NCI-H524 treated with DMSO at 0.1 percent for 48 hours (cell line): ENCODE measurements around the gene RAPSN.

Experiments
- DNase-seq: peaks from one replicate; lab custom pipeline; 2025; lab: John Stamatoyannopoulos, UW

The RAPSN gene

GRCh38 chr11:47408598-47409439 lies 40.1 kb downstream of the RAPSN start:
- no peak for DNase-seq

DNA sequence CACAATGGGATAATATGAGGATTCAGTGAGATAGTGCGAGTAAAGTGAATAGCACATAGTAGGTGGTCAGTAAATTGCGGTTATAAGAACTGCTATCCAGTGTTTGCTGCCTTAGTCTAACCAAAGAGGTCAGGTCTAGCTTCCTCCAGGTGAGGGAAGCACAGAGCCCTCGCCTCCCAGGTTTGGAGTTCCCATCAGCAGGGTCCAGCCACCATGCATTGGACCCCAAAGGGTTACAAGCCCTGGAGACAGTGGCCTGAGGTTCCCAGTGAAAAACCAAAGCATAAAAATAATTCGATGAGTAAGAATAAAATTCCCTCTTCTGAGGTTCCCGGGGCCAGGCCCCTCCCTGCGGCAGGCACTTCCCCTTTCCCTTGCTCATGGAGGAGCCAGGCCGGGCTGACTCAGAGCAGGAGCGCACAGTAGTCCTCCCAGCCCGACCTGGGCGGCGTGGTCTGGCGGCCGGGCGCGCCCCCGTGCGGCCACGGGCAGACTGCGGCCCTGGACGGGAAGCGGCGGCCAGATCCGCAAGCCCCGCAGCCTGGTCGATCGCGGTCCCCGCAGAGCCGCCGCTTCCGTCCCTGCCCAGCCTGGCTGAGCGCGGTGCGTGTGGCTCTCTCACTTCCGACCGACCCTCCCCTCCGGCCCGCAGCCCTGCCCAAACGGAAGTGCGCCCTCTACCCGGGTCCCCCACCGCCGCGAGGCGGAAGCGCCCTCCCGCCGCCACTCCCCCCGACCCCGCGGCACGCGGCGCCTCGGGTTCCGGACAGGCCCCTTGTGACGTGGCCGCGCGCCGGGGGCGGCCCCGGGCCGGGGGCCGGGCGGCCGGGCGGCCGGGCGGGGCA lies 41.0 kb downstream of the RAPSN start, which contains the start of gene SLC39A13:
SLC39A13 (plus strand) TSS at position 845 of the 845 bp plus-strand sequence. CDS start 1,505 bp downstream, outside the sequence.
- DNase-seq: peak; percentile 4

GRCh38 chr11:47406896-47407745 lies 41.8 kb downstream of the RAPSN start:
- no peak for DNase-seq

DNA sequence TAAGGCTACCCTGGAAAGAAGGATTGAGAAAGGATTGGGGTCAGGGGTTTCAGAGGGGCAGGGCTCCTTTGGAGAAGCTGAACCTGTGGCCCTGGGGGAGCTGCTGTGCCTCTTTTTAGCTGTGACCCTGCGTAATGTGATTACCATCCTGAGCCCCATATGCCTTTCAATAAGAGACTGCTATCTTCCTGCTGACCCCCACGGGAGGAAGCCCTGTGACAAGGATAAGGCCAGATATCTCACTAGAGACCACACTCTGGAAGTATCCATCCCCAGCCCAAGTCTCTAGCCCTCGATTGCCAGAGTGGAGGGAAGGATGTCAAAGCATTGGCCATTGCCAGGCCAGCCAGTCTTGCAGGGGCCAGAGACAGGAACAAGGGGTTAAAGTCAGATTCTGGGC lies 45.4 kb downstream of the RAPSN start:
- no peak for DNase-seq

GRCh38 chr11:47403135-47403534 lies 45.8 kb downstream of the RAPSN start:
- DNase-seq: no peak

DNA sequence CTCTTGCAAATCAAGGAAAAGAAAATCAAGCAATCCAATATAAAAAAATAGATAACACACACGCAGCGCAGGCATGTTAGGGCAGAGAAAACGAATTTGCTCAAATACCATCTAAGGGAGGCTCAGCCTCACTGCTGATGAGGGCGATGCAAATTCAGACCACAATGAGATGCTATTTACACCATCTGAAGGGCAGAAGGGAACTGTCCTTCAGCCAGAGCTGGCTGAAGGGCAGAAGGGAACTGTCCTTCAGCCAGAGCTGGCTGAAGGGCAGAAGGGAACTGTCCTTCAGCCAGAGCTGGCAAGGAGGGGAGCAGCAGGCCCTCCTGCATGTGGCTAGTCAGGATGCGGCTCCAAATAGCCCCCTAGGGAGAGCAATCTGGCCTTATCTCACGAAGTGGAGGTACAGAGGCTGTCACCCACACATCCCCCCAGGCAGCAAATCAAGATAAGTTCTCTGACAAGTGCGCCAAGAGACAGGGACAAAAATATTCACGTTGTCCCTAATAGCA lies 48.1 kb downstream of the RAPSN start:
- no peak for DNase-seq

DNA sequence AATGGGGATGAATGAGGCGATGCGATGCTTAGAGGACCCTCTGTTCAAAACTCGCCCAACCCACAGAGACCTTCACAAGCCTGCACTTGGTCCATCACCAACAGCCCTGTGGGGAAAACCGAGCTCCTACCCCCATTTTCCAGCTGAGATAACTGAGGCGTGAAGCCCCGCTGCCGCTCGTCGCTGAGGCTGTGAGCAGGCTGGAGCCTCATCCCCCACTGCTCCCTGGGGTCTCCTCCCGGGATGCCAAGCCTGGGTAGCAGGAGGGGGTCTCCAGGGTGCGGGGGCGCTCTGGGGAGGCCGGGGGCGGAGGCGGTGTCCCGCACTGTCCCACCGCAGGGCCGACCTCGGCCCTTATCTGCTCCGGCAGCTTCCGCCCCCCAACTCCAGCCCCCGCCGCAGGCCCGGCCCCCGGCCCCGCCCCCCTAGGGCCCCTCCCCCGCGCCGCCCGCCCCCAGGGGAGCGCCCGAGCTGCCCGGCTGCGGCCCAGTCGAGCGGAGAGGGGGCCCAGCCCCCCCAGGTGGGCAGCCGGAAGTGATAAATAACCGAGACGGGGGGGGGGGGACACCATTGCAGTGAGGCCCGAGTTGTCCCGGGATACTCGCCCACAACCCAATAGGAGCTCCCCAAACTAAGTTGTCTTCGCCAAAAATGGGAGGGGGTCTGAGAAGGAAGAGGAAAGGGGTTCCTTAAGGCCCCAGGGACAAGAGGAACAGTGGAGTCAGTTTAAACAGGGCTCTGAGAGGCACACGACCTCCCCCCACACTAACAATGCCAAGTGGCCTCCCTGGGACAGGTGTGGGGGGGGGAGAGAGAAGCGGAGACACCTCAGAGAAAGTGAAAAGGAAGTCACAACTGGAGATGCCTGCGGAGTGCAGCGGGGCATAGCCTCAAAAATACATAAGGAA lies 48.8 kb downstream of the RAPSN start:
- DNase-seq: no peak

DNA sequence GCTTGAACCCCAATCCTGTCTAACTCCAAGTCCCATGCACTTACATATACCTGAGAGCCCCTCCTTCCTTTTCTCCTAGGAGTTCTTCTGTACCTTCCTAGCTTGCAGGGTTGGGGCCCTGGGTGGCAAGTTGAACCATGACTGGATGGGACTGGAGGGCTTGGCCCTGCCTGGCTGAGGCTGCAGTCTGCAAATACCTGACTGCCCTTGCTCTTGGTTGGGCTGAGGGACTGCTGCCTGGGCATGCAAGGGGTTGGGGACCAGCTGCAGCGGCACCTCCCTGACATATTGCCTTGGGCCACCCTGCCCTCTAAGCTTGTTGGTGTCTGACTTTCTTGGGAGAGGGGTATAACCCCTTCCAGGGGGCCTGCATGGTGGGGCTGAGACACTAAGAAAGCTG lies 50.4 kb downstream of the RAPSN start:
- no peak for DNase-seq

GRCh38 chr11:47398011-47398410 lies 50.9 kb downstream of the RAPSN start:
- no peak for DNase-seq

DNA sequence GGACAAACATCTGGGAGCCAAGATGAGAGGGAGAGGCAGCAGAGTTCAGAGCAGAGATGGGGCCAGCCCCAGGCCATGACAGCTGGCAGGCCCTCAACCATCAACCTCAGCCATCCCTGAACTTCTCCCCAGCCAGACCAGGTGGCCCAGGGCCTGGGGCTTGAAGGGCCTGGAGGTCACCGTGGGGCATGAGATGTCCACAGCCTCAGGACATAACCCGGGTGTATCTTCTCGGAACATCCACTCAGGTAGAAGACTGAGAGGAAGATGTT lies 53.0 kb downstream of the RAPSN start:
- DNase-seq: no peak

- no peak for DNase-seq
These were observed 53.5 kb downstream of the RAPSN start for GRCh38 chr11:47395223-47396048.

DNA sequence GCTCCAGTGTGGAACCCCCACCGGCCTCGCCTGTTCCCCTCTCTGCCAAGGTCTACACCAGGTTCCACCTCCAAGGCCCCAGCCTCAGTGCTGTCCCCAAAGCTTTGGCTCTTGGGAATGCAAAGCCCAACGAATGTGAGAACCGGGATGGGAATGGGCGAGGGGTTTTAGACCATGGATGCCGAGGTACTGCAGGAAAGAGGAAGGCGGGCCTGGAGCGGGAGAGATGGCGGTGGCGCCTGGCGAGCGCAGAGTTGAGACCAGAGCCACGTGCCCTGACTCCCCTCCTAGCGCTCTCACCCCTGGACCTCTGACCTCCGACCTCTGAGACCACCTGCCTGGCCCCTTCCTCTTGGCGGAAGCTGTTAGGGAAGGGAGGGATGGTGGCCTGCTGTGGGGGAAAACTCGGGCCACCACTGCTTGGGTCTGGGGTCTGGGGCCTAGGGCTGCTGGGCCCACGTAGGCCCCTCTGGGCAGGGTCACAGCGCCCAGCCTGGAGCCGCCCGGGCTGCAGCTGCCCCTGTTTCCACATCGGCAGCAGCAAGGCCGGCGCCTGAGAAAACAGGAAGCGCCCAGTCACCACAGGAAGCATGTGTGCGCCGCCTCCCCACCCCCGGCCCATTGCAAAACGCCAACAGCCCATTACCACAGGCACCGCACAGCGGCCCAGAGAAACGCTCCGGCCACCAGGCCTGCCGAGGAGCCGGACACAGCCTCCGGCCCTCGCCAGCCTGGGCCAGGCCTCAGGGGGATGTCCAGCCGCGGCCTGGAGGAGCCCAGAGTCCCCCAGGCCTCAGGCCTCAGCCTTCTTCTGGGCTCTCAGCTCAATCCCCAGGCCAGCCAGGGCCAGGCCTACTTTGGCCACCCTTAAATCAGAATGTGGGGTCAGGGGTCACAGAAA lies 54.4 kb downstream of the RAPSN start:
- DNase-seq: no peak

- DNase-seq: no peak
These were observed 55.0 kb downstream of the RAPSN start for GRCh38 chr11:47394050-47394321.

- DNase-seq: no peak
These were observed 55.5 kb downstream of the RAPSN start for GRCh38 chr11:47393163-47394049.

- no peak for DNase-seq
These were observed 56.3 kb downstream of the RAPSN start for GRCh38 chr11:47392546-47393162.

DNA sequence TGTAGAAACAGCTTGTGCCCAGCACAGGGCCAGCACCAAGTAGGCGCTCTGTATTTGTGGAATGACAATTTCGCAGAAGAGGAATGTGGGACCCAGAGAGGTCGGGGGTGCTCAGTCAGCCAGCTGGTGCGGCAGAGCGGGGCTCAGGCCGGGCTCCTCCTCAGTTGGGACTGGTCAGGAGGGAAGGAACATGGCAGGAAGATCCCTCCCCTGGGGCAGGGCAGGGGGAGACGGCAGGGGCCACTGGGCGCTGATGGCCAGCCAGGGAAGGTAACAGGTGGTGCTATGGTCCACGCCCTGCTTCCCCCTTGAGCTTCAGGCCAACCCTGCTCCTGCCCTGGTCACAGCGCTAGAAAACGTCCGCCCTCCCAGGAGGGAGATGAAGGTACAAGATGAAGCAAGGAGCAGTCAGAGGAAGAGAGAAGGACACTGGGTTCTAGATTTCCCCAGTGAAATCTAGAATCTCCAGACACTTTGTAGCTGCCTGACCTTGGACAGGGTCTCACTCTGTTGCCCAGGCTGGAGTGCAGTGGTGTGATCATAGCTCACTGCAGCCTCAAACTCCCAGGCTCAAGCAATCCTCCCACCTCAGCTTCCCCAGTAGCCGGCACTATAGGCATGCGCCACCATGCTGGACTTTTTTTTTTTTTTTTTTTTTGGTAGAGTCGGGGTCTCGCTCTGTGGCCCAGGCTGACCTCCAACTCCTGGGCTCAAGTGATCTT lies 57.1 kb downstream of the RAPSN start:
- DNase-seq: no peak

DNA sequence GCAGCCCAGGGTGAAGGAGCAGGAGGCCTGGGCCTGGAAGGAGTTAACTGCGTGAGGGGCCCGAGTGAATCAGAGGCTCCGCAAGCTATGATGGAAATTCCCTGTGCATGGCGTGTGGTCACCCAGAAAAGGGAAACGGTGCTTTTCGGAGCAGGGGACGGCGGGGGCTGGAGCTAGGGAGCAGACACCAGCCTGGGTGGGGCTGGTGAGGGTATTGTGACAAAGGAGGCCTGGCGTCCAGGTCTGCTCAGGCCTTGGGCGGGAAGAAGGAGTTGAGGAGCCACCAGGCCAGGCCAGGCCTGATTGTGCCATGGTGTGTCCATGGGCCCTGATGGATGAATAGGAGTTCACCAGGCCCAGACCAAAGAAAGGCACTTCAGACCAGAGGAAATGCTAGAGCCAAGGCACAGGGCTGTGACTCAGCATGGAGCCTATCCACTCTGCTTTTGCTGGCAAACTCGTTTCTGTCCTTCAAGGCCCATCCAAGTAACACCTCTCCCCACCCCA lies 57.8 kb downstream of the RAPSN start:
- no peak for DNase-seq
